Right cardiac atrium (tissue), 5 donors: ENCODE results near the gene LDAH. TPM values are rescaled to one million over a fixed set of nuclear protein-coding genes. Genes with fewer than 3 reads are reported as not detected.

Source experiments
- ATAC-seq, 2 donors: fragments of 200-7000 bp; cut with Tn5 transposase; one replicate each; pipeline versions ENCODE4 v1.8.0 to v1.9.1; 2020; ENCODE audit warnings: moderate library complexity in 2 of 2, mild to moderate bottlenecking in 1 of 2
- DNase-seq, 3 donors: peaks; one replicate each; pipeline ENCODE4 v3.0.0-alpha.2; 2020
- H3K27ac ChIP-seq: one replicate; pipeline ENCODE4 v1.5.1; 2013; ENCODE audit warnings: mild to moderate bottlenecking, low read length, control low read depth, moderate library complexity
- H3K27me3 ChIP-seq: one replicate; pipeline ENCODE4 v1.6.1; 2013; ENCODE audit not compliant: control insufficient read depth, insufficient read depth
- H3K4me1 ChIP-seq: one replicate; pipeline ENCODE4 v1.6.1; 2013; ENCODE audit warnings: low read length; ENCODE audit not compliant: control insufficient read depth, insufficient read depth
- H3K4me3 ChIP-seq: one replicate; pipeline ENCODE4 v1.5.1; 2013; ENCODE audit warnings: low read length, control low read depth
- H3K9me3 ChIP-seq: one replicate; pipeline ENCODE4 v1.6.1; 2013; ENCODE audit warnings: low read length; ENCODE audit not compliant: control insufficient read depth
- WGBS: extraction: QIAGEN DNeasy Blood & Tissue Kit; methylation state at CpG from one replicate; pipeline ENCODE4 v1.1.7; 2013; 5-methylcytosine and 5-hydroxymethylcytosine counted together
- intact Hi-C, 4 donors: fragments of 100-400 bp; cut with DNase I; formaldehyde crosslinking; loops; one replicate each; pipeline versions ENCODE4 v1.11.0 to v1.14.0; 2022 to 2023
- polyA plus RNA-seq: library from polyadenylated mRNA; stranded (reverse); fragments of 200-250 nt; gene quantifications from one replicate; pipeline ENCODE4 v1.2.3, GENCODE V29; 2013
- total RNA-seq, 4 donors: library from RNA; stranded (reverse); fragmentation: NEBNext Ultra II Directional; extraction: Animal tissue kit (Norgen Biotek cat#: 25700); gene quantifications; one replicate each; pipeline ENCODE4 v1.2.1, GENCODE V29; 2021
- donor health status: healthy with polysubstance abuse.
- donor health status: DM: no; HTN: yes; CAD: no.
- donor health status: DM: no; HTN: no; CAD: no.
- donor health status: DM: no; HTN: yes; CAD: no; lungs with severe emphysema.
- donor health status: DM: yes; HTN: yes; CAD: no.

LDAH gene
- total and polyA plus RNA-seq, 5 donors = 4.6 to 10.8 (median 7.2) TPM

- Histone ChIP-seq H3K4me3 (no peak overlapping the region), H3K4me1 (peaks cover 3% of the 10 kb centered on the region), H3K27ac (no peak overlapping the region), H3K9me3 (no peaks in the 10 kb centered on the region), H3K27me3 (no peaks in the 10 kb centered on the region)
- intact Hi-C loops = loop anchor here in 1 of 4 donors (5.0 kb wide), 1 partner anchor 260 kb away; no protein-coding TSS in a partner anchor
- ATAC-seq (peak; percentile 86), DNase-seq (peak; percentile 79 to 93 (median 91))
- 34% methylated on average over 26 of the region's 26 CpGs for WGBS
These were observed 180.6 kb downstream of the LDAH start for GRCh38 chr2:20642055-20642971.

- WGBS = 69% methylated on average over 23 of the region's 23 CpGs
- Histone ChIP-seq H3K27ac (peak overlapping the region; percentile 17), H3K27me3 (no peaks in the 10 kb centered on the region), H3K4me1 (peaks cover 3% of the 10 kb centered on the region), H3K9me3 (no peaks in the 10 kb centered on the region), H3K4me3 (no peak overlapping the region)
- intact Hi-C loops = loop anchor here in 1 of 4 donors (5.0 kb wide), 1 partner anchor 259 kb away; no protein-coding TSS in a partner anchor
- ATAC-seq = peak; percentile 5 to 27
- DNase-seq = peak; percentile 54 to 63 (median 61)
These were observed 181.5 kb downstream of the LDAH start for GRCh38 chr2:20641123-20641985.

DNA sequence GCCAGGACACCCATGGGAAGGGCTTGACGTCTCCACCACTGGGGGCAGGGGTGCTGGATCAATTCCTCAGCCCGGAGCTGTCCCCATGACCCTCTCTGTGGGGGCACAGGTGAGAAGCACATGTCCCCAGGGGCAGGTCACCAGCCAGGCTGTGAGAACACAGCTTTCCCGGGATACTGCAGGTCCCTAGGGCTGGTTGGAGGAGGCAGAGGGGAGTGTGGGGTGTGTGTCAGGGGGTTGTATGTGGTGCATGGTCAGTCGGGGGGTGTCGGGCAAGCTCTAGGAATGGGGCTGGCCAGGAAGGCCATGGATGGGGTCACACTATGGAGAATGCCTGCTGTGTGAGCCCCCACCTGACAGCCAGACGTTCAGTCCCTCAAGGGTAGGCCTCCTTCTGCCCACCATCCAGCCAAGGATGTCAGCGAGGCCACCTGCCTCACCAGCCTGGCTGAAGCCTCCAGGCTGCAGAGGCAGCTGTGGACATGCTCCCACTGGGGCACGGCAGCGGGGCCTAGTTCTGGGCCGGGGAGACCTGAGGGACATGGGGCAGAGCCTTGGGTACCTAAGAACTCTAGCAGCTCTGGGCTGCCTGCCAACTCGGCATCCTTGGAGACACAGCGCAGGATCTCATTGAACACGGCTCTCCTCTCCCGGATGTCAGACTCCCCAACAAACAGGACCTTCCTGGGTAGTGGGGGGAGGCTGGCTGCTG is 182.3 kb downstream of the LDAH start:
- Histone ChIP-seq H3K27me3 (no peaks in the 10 kb centered on the region), H3K4me1 (peaks cover 5% of the 10 kb centered on the region), H3K27ac (no peak overlapping the region), H3K9me3 (no peaks in the 10 kb centered on the region), H3K4me3 (no peak overlapping the region)
- ATAC-seq (no peak), DNase-seq (peak in 2 of 3 donors; percentile 74 to 83)
- WGBS = 64% methylated on average over 14 of the region's 14 CpGs
- intact Hi-C loops = loop anchor here in 1 of 4 donors (5.0 kb wide), 1 partner anchor 258 kb away; no protein-coding TSS in a partner anchor

DNA sequence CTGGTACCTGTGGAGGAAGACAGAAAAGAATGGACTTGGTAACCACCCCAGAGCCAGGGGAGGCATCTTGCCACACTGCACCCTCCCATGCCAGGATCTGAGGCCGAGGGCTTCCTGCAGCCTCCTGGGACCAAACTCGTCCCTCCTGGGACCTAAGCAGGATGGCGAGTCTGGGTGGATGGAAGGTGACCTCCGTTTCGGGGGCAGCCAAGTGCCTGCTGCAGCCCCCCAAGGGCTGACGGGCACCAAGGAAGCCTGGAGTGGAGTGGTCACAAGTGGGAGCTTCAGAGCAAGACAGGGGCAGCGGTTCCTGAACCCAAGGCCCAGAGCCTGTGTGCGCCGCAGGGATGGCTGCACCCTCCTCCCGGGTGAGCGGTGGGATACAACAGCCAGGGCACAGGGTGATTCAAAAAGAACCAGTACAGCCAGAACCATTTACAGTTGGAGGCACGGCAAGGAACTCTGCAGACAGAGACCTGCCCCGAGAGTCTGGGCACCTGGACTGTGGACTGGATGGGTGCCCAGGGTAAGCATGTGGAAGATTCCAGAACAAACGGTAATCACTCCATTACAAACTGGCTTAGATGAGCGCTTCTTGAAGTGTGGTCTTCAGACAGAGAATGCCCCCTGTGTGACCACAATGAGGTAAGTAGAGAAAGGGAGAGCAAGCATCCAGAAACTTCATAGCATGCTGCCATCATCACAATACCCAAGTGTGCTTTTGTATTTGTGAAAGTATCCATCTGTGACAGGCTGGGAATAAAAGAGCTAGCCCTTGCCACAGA is 184.1 kb downstream of the LDAH start:
- Histone ChIP-seq H3K27ac (peak overlapping the region; percentile 31), H3K4me1 (peaks cover 14% of the 10 kb centered on the region), H3K27me3 (no peaks in the 10 kb centered on the region), H3K9me3 (no peaks in the 10 kb centered on the region), H3K4me3 (no peak overlapping the region)
- 88% methylated on average over 15 of the region's 15 CpGs for WGBS
- intact Hi-C loops = loop anchor here in 2 of 4 donors (2.0 to 5.0 kb wide), 2 partner anchors 192 to 198 kb away; partner anchors contain the start of gene RHOB (in 1 of the 2)
- ATAC-seq (no peak), DNase-seq (peak in 2 of 3 donors; percentile 37 to 50)

- DNase-seq = peak in 2 of 3 donors; percentile 65
- intact Hi-C loops = loop anchor here in 2 of 4 donors (2.0 to 5.0 kb wide), 2 partner anchors 191 to 197 kb away; partner anchors contain the start of gene RHOB (in 1 of the 2)
- 89% methylated on average over 13 of the region's 13 CpGs for WGBS
- peak in 1 of 2 donors; percentile 2 for ATAC-seq
- peak overlapping the region; percentile 34 for H3K27ac ChIP-seq
- H3K4me3 ChIP-seq = no peak overlapping the region
- H3K9me3 ChIP-seq = no peaks in the 10 kb centered on the region
- peaks cover 14% of the 10 kb centered on the region for H3K4me1 ChIP-seq
- H3K27me3 ChIP-seq = no peaks in the 10 kb centered on the region
These were observed 184.9 kb downstream of the LDAH start for GRCh38 chr2:20638014-20638413.

GRCh38 chr2:20637147-20637546 is 185.8 kb downstream of the LDAH start:
- peak; percentile 63 to 84 (median 82) for DNase-seq

GRCh38 chr2:20635675-20636584 is 187.0 kb downstream of the LDAH start:
- Histone ChIP-seq H3K27me3 (no peaks in the 10 kb centered on the region), H3K9me3 (no peaks in the 10 kb centered on the region), H3K4me1 (peaks cover 12% of the 10 kb centered on the region), H3K4me3 (no peak overlapping the region), H3K27ac (peak overlapping the region; percentile 74)
- 25% methylated on average over 32 of the region's 32 CpGs for WGBS
- DNase-seq (peak; percentile 88 to 95 (median 95)), ATAC-seq (peak; percentile 84 to 85)
- intact Hi-C loops = loop anchor here in 3 of 4 donors (2.0 to 5.0 kb wide), 3 partner anchors 189 to 191 kb away; partner anchors contain the start of gene RHOB (in 2 of the 3)

More at GRCh38 chr2:20637147-20637546, 185.8 kb downstream of the LDAH start:
- peak; percentile 71 to 73 for ATAC-seq
- no peak overlapping the region for H3K4me3 ChIP-seq
- intact Hi-C loops = loop anchor here in 2 of 4 donors (2.0 to 5.0 kb wide), 2 partner anchors 190 kb away; partner anchors contain the start of gene RHOB (in 2 of the 2)
- H3K4me1 ChIP-seq = peaks cover 14% of the 10 kb centered on the region
- no peaks in the 10 kb centered on the region for H3K27me3 ChIP-seq
- no peaks in the 10 kb centered on the region for H3K9me3 ChIP-seq
- WGBS = 47% methylated on average over 13 of the region's 13 CpGs
- H3K27ac ChIP-seq = peak overlapping the region; percentile 34

DNA sequence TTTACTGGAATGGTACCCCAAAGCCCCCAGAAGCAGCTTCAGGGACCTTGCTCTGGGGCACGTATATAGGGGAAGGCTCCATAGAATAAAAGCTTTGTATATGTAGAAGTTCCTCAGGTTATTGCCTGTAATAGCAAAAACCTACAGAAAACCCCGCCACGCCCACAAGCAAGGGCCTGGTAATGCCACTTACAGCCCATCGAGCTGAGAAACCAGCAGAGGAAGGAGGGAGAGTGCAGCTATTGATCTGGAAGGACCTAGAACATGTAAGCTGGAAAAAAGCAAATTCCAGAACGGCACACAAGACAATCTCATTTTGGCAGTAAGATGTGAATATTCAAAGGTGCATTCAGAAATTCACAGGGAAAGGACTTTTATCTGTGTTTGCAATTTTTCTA is 187.8 kb downstream of the LDAH start:
- intact Hi-C loops = loop anchor here in 2 of 4 donors (2.0 to 5.0 kb wide), 2 partner anchors 188 to 190 kb away; partner anchors contain the start of gene RHOB (in 1 of the 2)
- no peak overlapping the region for H3K4me3 ChIP-seq
- WGBS = 68% methylated on average over 5 of the region's 5 CpGs
- DNase-seq = no peak
- peak overlapping the region; percentile 45 for H3K27ac ChIP-seq
- ATAC-seq = no peak
- no peaks in the 10 kb centered on the region for H3K9me3 ChIP-seq
- H3K27me3 ChIP-seq = no peaks in the 10 kb centered on the region
- peaks cover 12% of the 10 kb centered on the region for H3K4me1 ChIP-seq
